IMR-90 (cell line): ENCODE data around the gene DMXL2. TPM values are rescaled to one million over a fixed set of nuclear protein-coding genes. Genes with fewer than 3 reads are reported as not detected.

ENCODE experiments used
- ATAC-seq: fragments of 200-7000 bp; cut with Tn5 transposase; 2 replicates; pipeline ENCODE4 v1.9.1; 2020; ENCODE audit warnings: low read depth, mild to moderate bottlenecking, moderate library complexity
- BruUV-seq: library from RNA; stranded (reverse); fragments of 400-500 nt; replicated peaks from 2 replicates; lab custom pipeline; 2021; lab: Mats Ljungman, UMichigan
- CTCF ChIA-PET: fragments of 300-600 bp; formaldehyde crosslinking; extraction: SDS; loops from one replicate; lab custom pipeline; 2021; ENCODE audit warnings: antibody characterized with exemption; lab: Yijun Ruan, JAX
- POLR2A ChIA-PET: fragments of 300-600 bp; sonication (Branson Sonifier 250); formaldehyde crosslinking; loops from one replicate; lab custom pipeline; 2022; ENCODE audit warnings: antibody characterized with exemption; ENCODE audit not compliant: unreplicated experiment; lab: Charles Lee
- DNase-seq: peaks from one replicate; pipeline ENCODE4 v3.0.0; 2013
- H2AFZ ChIP-seq: replicated peaks from 2 replicates; pipeline ENCODE3; 2013; ENCODE audit warnings: low read length, mild to moderate bottlenecking; ENCODE audit not compliant: poor library complexity
- H2AK5ac ChIP-seq: 2 replicates; pipeline ENCODE4 v1.6.1; 2013; ENCODE audit warnings: low read depth, low read length, inconsistent platforms
- H2AK9ac ChIP-seq: replicated peaks from 2 replicates; pipeline ENCODE3; 2013; ENCODE audit warnings: mild to moderate bottlenecking, low read depth, low read length, moderate library complexity; ENCODE audit not compliant: poor library complexity
- H2BK120ac ChIP-seq: 2 replicates; pipeline ENCODE4 v1.6.1; 2013; ENCODE audit warnings: low read depth, low read length, inconsistent platforms
- H2BK15ac ChIP-seq: 3 replicates; pipeline ENCODE4 v1.6.1; 2013; ENCODE audit warnings: low read depth, low read length, inconsistent platforms
- H2BK20ac ChIP-seq: 2 replicates; pipeline ENCODE4 v1.6.1; 2013; ENCODE audit warnings: low read depth, mild to moderate bottlenecking, inconsistent platforms, low read length, moderate library complexity
- H2BK5ac ChIP-seq: 2 replicates; pipeline ENCODE4 v1.6.1; 2013; ENCODE audit warnings: mild to moderate bottlenecking, low read depth, low read length, inconsistent platforms; ENCODE audit not compliant: poor library complexity, severe bottlenecking
- H3K14ac ChIP-seq: replicated peaks from 2 replicates; pipeline ENCODE4 v1.6.1; 2013; ENCODE audit warnings: low read depth, low read length, inconsistent platforms
- H3K18ac ChIP-seq: 2 replicates; pipeline ENCODE4 v1.6.1; 2013; ENCODE audit warnings: low read depth, low read length, control low read depth
- H3K23ac ChIP-seq: 2 replicates; pipeline ENCODE4 v1.6.1; 2013; ENCODE audit warnings: low read depth, low read length, inconsistent platforms
- H3K27ac ChIP-seq: 2 replicates; pipeline ENCODE4 v1.5.1; 2013; ENCODE audit warnings: mild to moderate bottlenecking, control low read depth, low read length; ENCODE audit not compliant: insufficient read depth
- H3K27me3 ChIP-seq: 2 replicates; pipeline ENCODE4 v1.6.1; 2013; ENCODE audit warnings: low read length; ENCODE audit not compliant: control insufficient read depth, insufficient read depth
- H3K36me3 ChIP-seq: 2 replicates; pipeline ENCODE4 v1.6.1; 2013; ENCODE audit warnings: low read length, mixed read lengths; ENCODE audit not compliant: control insufficient read depth, insufficient read depth
- H3K4ac ChIP-seq: 2 replicates; pipeline ENCODE4 v1.6.1; 2013; ENCODE audit warnings: low read depth, low read length, inconsistent platforms
- H3K4me1 ChIP-seq: 2 replicates; pipeline ENCODE4 v1.6.1; 2013; ENCODE audit warnings: low read length, mixed read lengths; ENCODE audit not compliant: control insufficient read depth, insufficient read depth
- H3K4me2 ChIP-seq: 2 replicates; pipeline ENCODE4 v1.6.1; 2013; ENCODE audit warnings: low read depth, mild to moderate bottlenecking, control low read depth, low read length, moderate library complexity
- H3K4me3 ChIP-seq: 2 replicates; pipeline ENCODE4 v1.5.1; 2013; ENCODE audit warnings: low read depth, mild to moderate bottlenecking, control low read depth, low read length, moderate library complexity; ENCODE audit not compliant: insufficient read depth
- H3K56ac ChIP-seq: 2 replicates; pipeline ENCODE4 v1.6.1; 2013; ENCODE audit warnings: low read length, inconsistent platforms; ENCODE audit not compliant: insufficient read depth; ENCODE audit errors: extremely low read depth
- H3K79me1 ChIP-seq, 2 experiments: 2 replicates each; pipeline ENCODE4 v1.6.1; 2013; ENCODE audit warnings: low read length in 2 of 2, inconsistent platforms in 1 of 2, low read depth in 1 of 2
- H3K9ac ChIP-seq: 2 replicates; pipeline ENCODE4 v1.6.1; 2013; ENCODE audit warnings: low read depth, low read length, control low read depth
- H3K9me1 ChIP-seq: 2 replicates; pipeline ENCODE4 v1.6.1; 2013; ENCODE audit warnings: low read length, inconsistent platforms; ENCODE audit not compliant: insufficient read depth
- H3K9me3 ChIP-seq: 2 replicates; pipeline ENCODE4 v1.6.1; 2013; ENCODE audit warnings: low read length; ENCODE audit not compliant: control insufficient read depth, insufficient read depth
- H4K20me1 ChIP-seq: 2 replicates; pipeline ENCODE4 v1.6.1; 2013; ENCODE audit warnings: low read length, inconsistent platforms; ENCODE audit not compliant: insufficient read depth
- H4K5ac ChIP-seq: 2 replicates; pipeline ENCODE4 v1.6.1; 2013; ENCODE audit warnings: mild to moderate bottlenecking, low read depth, low read length, control low read depth
- H4K8ac ChIP-seq, 2 experiments: 2 replicates each; pipeline ENCODE4 v1.6.1; 2013; ENCODE audit warnings: low read depth in 2 of 2, low read length in 2 of 2, control low read depth in 1 of 2, inconsistent platforms in 1 of 2
- H4K91ac ChIP-seq: 2 replicates; pipeline ENCODE4 v1.6.1; 2013; ENCODE audit warnings: low read depth, low read length, inconsistent platforms; ENCODE audit not compliant: insufficient read depth
- CHD1 ChIP-seq: IDR thresholded peaks from 2 replicates; pipeline ENCODE4 v1.6.1; 2012; ENCODE audit warnings: low read depth, low read length, improper control_type of control experiment
- POLR2A ChIP-seq: IDR thresholded peaks from 2 replicates; pipeline ENCODE4 v1.6.1; 2012; ENCODE audit warnings: mild to moderate bottlenecking, low read depth, low read length
- SMC3 ChIP-seq: fragments of 150-350 bp; IDR thresholded peaks from 2 replicates; pipeline ENCODE4 v1.6.1; 2016; ENCODE audit warnings: low read depth, mild to moderate bottlenecking, antibody characterized with exemption, low read length, moderate library complexity
- WGBS, 2 experiments: methylation state at CpG; one replicate each; pipeline versions ENCODE4 v1.1.5 to v1.1.7; 2013; ENCODE audit warnings: missing lambda C conversion rate in 2 of 2; ENCODE audit not compliant: insufficient read length in 1 of 2; ENCODE audit errors: extremely low coverage in 2 of 2; 5-methylcytosine and 5-hydroxymethylcytosine counted together
- dilution Hi-C: fragments of 300-500 bp; cut with HindIII; formaldehyde crosslinking; loops from one replicate; pipeline ENCODE4 v1.14.3; 2018; ENCODE audit warnings: low sequenced_read_pairs; ENCODE audit not compliant: unreplicated experiment
- in situ Hi-C: fragments of 300-500 bp; cut with MboI; formaldehyde crosslinking; loops from 3 replicates; pipeline ENCODE4 v1.14.3; 2019; ENCODE audit warnings: low sequenced_read_pairs, inconsistent platforms, mixed read lengths
- intact Hi-C: fragments of 100-400 bp; cut with micrococcal nuclease; formaldehyde crosslinking; loops from 2 replicates; pipeline ENCODE4 v1.10.0; 2022
- polyA plus RNA-seq, 3 experiments: library from polyadenylated mRNA; depleted of rRNA; stranded (reverse); fragments of >200 nt; gene quantifications; 2 replicates each; pipeline ENCODE4 v1.2.3, GENCODE V29; 2012; ENCODE audit warnings: low replicate concordance in 1 of 3
- total RNA-seq: library from RNA; depleted of rRNA; stranded (reverse); fragments of >200 nt; gene quantifications from 2 replicates; pipeline ENCODE4 v1.2.3, GENCODE V29; 2012
- TF ChIP-seq, protein P1 (sequence below): fragments of 150-350 bp; IDR thresholded peaks from 2 replicates; pipeline ENCODE4 v1.6.1; 2016; ENCODE audit warnings: low read depth, mild to moderate bottlenecking, low read length, moderate library complexity, borderline replicate concordance

Gene DMXL2
- total and polyA plus RNA-seq, 2 of the 4 experiments (the other 2 are of a cell fraction) = 9.7 to 21.9 TPM

GRCh38 chr15:51603002-51603401 lies 19.6 kb downstream of the DMXL2 start:
- WGBS, 2 experiments = no CpG with 5 or more reads among the region's 2 CpGs
- dilution Hi-C loops = no loop called here

More at GRCh38 chr15:51603002-51603401, 19.6 kb downstream of the DMXL2 start:
- H3K18ac ChIP-seq = no peak overlapping the region
- no peak for DNase-seq
- H3K27ac ChIP-seq = no peak overlapping the region
- in situ Hi-C loops (no loop called here), intact Hi-C loops (no loop called here)
- no TSS peak for BruUV-seq
- CTCF ChIA-PET = no interaction called here
- TF ChIP-seq SMC3 (no peak), POLR2A (no peak), CHD1 (no peak)
- TF ChIP-seq, protein P1, sequence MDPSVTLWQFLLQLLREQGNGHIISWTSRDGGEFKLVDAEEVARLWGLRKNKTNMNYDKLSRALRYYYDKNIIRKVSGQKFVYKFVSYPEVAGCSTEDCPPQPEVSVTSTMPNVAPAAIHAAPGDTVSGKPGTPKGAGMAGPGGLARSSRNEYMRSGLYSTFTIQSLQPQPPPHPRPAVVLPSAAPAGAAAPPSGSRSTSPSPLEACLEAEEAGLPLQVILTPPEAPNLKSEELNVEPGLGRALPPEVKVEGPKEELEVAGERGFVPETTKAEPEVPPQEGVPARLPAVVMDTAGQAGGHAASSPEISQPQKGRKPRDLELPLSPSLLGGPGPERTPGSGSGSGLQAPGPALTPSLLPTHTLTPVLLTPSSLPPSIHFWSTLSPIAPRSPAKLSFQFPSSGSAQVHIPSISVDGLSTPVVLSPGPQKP = no peak
- H2AFZ ChIP-seq = no peak overlapping the region
- no peak overlapping the region for H2BK5ac ChIP-seq
- no peak for ATAC-seq
- H4K8ac ChIP-seq = no peak overlapping the region
- peaks cover 6% of the 10 kb centered on the region for H3K4me1 ChIP-seq
- no peaks in the 10 kb centered on the region for H3K9me1 ChIP-seq
- no peak overlapping the region for H2BK15ac ChIP-seq
- no peak overlapping the region for H3K9ac ChIP-seq
- no peaks in the 10 kb centered on the region for H3K36me3 ChIP-seq
- no peak overlapping the region for H3K14ac ChIP-seq
- H3K4me3 ChIP-seq = no peak overlapping the region
- no peak overlapping the region for H2BK20ac ChIP-seq
- H3K4me2 ChIP-seq = no peak overlapping the region
- H2BK120ac ChIP-seq = no peak overlapping the region
- no peaks in the 10 kb centered on the region for H3K27me3 ChIP-seq
- H3K79me1 ChIP-seq = peaks cover 5 to 8% of the 10 kb centered on the region in 2 experiments
- no peak overlapping the region for H4K5ac ChIP-seq
- H2AK5ac ChIP-seq = no peak overlapping the region
- H3K9me3 ChIP-seq = no peaks in the 10 kb centered on the region
- no peaks in the 10 kb centered on the region for H4K20me1 ChIP-seq
- POLR2A ChIA-PET = no interaction called here
- H4K91ac ChIP-seq = no peak overlapping the region
- no peak overlapping the region for H3K56ac ChIP-seq
- no peak overlapping the region for H2AK9ac ChIP-seq
- H3K4ac ChIP-seq = no peak overlapping the region
- H3K23ac ChIP-seq = no peak overlapping the region
